H1 (cell line): ENCODE data around the gene TEX2. TPM values are rescaled to one million over a fixed set of nuclear protein-coding genes. Genes with fewer than 3 reads are reported as not detected.

Experiments
- JUND ChIP-seq: IDR thresholded peaks from 2 replicates; pipeline ENCODE4 v1.6.1; 2011; ENCODE audit warnings: mild to moderate bottlenecking, improper control_type of control experiment, low read length
- NRF1 ChIP-seq: IDR thresholded peaks from 2 replicates; pipeline ENCODE4 v1.6.1; 2011; ENCODE audit warnings: mild to moderate bottlenecking, low read depth, low read length, improper control_type of control experiment
- POLR2AphosphoS5 ChIP-seq: IDR thresholded peaks from 2 replicates; pipeline ENCODE4 v1.6.1; 2011; ENCODE audit warnings: low read depth, low read length
- SP2 ChIP-seq: IDR thresholded peaks from 2 replicates; pipeline ENCODE4 v1.6.1; 2012; ENCODE audit warnings: mild to moderate bottlenecking, low read length, inconsistent platforms
- SRF ChIP-seq: IDR thresholded peaks from 2 replicates; pipeline ENCODE4 v1.6.1; 2011; ENCODE audit warnings: mild to moderate bottlenecking, low read depth, low read length, moderate library complexity
- polyA plus RNA-seq, 7 experiments: library from polyadenylated mRNA; depleted of rRNA in 3 of 7; stranded (reverse) in 5 of 7; unstranded in 2 of 7; fragments of >200 nt in 5 of 7; fragments of 200-250 nt in 2 of 7; gene quantifications; 1 replicate in 5 of 7; 2 replicates in 1 of 7; 4 replicates in 1 of 7; pipeline versions ENCODE4 v1.2.1 to v1.2.3, GENCODE V29; 2011 to 2013; ENCODE audit warnings: missing spikeins in 2 of 7, mixed read lengths in 2 of 7
- total RNA-seq: library from RNA; stranded (reverse); fragmentation: NEBNext Ultra II Directional; extraction: Animal tissue kit (Norgen Biotek cat#: 25700); gene quantifications from 2 replicates; pipeline ENCODE4 v1.2.1, GENCODE V29; 2021
- TF ChIP-seq, protein P1 (sequence below): IDR thresholded peaks from 2 replicates; pipeline ENCODE4 v1.6.1; 2012; ENCODE audit warnings: inconsistent platforms
- TF ChIP-seq, protein P2 (sequence below): IDR thresholded peaks from 2 replicates; pipeline ENCODE4 v1.6.1; 2012; ENCODE audit warnings: inconsistent platforms

Gene TEX2
- total and polyA plus RNA-seq, 2 of the 8 experiments (the other 6 are each of a cell fraction or from before 2014, with no cell fraction given) = 6.1 to 15.6 TPM

- TF ChIP-seq SRF (no peak), SP2 (no peak), NRF1 (no peak), POLR2AphosphoS5 (no peak), JUND (no peak)
- TF ChIP-seq, protein P1, sequence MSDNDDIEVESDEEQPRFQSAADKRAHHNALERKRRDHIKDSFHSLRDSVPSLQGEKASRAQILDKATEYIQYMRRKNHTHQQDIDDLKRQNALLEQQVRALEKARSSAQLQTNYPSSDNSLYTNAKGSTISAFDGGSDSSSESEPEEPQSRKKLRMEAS = no peak
- TF ChIP-seq, protein P2, sequence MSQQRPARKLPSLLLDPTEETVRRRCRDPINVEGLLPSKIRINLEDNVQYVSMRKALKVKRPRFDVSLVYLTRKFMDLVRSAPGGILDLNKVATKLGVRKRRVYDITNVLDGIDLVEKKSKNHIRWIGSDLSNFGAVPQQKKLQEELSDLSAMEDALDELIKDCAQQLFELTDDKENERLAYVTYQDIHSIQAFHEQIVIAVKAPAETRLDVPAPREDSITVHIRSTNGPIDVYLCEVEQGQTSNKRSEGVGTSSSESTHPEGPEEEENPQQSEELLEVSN = no peak
Measured at GRCh38 chr17:64110379-64111152, 152.5 kb downstream of the TEX2 start (continued).
